ENCODE measurements around the gene ITPR2. TPM values are rescaled to one million over a fixed set of nuclear protein-coding genes. Genes with fewer than 3 reads are reported as not detected.
"Not testable (repeated sequence)": the region's sequence is repeated elsewhere in the genome, so short reads cannot be mapped to it uniquely, and the experiment has no call there.

ITPR2 gene
- total and polyA plus RNA-seq, 4 donors: 4.1 to 47.0 (median 26.5) TPM

DNA sequence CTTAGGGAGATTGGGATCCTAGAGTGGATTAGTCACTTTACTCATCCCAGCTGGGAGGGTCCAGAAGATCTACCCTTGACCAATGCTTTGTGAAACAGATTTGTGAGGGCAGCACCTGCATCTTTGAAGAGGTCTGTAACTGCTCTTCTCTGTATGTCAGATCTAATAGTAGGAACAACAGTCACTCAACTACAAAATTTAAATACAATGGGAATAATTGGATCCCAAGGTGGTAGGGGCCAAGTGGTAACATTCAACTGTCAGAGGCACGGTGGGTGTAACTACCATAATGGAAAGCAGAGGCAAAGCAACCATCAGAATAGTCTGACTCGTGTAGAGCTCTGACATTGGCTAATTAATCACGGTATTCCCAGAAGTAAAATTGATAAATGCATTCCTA lies 55.8 kb downstream of the ITPR2 start:
- Histone ChIP-seq H3K4me3 (no peak overlapping the region), H3K36me3 (ENCODE audit: control insufficient read depth in 4 of 4, insufficient read depth in 4 of 4, low read length in 4 of 4) (peaks cover 0 to 4% (median 0%) of the 10 kb centered on the region in 4 donors), H3K9ac (ENCODE audit: insufficient read depth in 1 of 2, low read length in 2 of 2) (no peak overlapping the region), H3K4me1 (ENCODE audit: control insufficient read depth in 5 of 5, insufficient read depth in 5 of 5, low read length in 5 of 5) (peaks cover 0 to 1% (median 0%) of the 10 kb centered on the region in 5 donors), H3K9me3 (ENCODE audit: control insufficient read depth in 4 of 4, insufficient read depth in 3 of 4, low read length in 3 of 4) (peaks cover 0 to 19% (median 9%) of the 10 kb centered on the region in 4 donors), H3K27me3 (ENCODE audit: control insufficient read depth in 3 of 3, insufficient read depth in 3 of 3, low read length in 2 of 3) (no peaks in the 10 kb centered on the region), H3K27ac (ENCODE audit: low read depth in 1 of 2, low read length in 1 of 2) (no peak overlapping the region)
- no peak for DNase-seq
- WGBS, 2 donors: 80 to 81% methylated on average over 3 of the region's 3 CpGs
- TF ChIP-seq, protein P1, sequence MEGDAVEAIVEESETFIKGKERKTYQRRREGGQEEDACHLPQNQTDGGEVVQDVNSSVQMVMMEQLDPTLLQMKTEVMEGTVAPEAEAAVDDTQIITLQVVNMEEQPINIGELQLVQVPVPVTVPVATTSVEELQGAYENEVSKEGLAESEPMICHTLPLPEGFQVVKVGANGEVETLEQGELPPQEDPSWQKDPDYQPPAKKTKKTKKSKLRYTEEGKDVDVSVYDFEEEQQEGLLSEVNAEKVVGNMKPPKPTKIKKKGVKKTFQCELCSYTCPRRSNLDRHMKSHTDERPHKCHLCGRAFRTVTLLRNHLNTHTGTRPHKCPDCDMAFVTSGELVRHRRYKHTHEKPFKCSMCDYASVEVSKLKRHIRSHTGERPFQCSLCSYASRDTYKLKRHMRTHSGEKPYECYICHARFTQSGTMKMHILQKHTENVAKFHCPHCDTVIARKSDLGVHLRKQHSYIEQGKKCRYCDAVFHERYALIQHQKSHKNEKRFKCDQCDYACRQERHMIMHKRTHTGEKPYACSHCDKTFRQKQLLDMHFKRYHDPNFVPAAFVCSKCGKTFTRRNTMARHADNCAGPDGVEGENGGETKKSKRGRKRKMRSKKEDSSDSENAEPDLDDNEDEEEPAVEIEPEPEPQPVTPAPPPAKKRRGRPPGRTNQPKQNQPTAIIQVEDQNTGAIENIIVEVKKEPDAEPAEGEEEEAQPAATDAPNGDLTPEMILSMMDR (IDR thresholded peaks at IDR 0.05; ENCODE audit: control extremely low read depth, extremely low read depth): no peak
- no peak for ATAC-seq (ENCODE audit: insufficient read depth, low FRiP score)

GRCh38 chr12:26775991-26776390 lies 57.0 kb downstream of the ITPR2 start:
- WGBS, 2 donors: 76 to 79% methylated on average over 3 of the region's 3 CpGs
- peaks cover 0 to 19% (median 9%) of the 10 kb centered on the region in 4 donors for H3K9me3 ChIP-seq (ENCODE audit: control insufficient read depth in 4 of 4, insufficient read depth in 3 of 4, low read length in 3 of 4)
- DNase-seq; H3K4me3 ChIP-seq; H3K4me1 ChIP-seq (ENCODE audit: control insufficient read depth in 5 of 5, insufficient read depth in 5 of 5, low read length in 5 of 5); H3K36me3 ChIP-seq (ENCODE audit: control insufficient read depth in 4 of 4, insufficient read depth in 4 of 4, low read length in 4 of 4); ATAC-seq (ENCODE audit: insufficient read depth, low FRiP score); H3K27ac ChIP-seq (ENCODE audit: low read depth in 1 of 2, low read length in 1 of 2); H3K9ac ChIP-seq (ENCODE audit: insufficient read depth in 1 of 2, low read length in 2 of 2); H3K27me3 ChIP-seq (ENCODE audit: control insufficient read depth in 3 of 3, insufficient read depth in 3 of 3, low read length in 2 of 3): not testable (repeated sequence)

GRCh38 chr12:26773313-26774104 lies 59.5 kb downstream of the ITPR2 start:
- no peak overlapping the region for H3K9ac ChIP-seq (ENCODE audit: insufficient read depth in 1 of 2, low read length in 2 of 2)
- H3K27me3 ChIP-seq (ENCODE audit: control insufficient read depth in 3 of 3, insufficient read depth in 3 of 3, low read length in 2 of 3): no peaks in the 10 kb centered on the region
- no peak overlapping the region for H3K27ac ChIP-seq (ENCODE audit: low read depth in 1 of 2, low read length in 1 of 2)
- DNase-seq: peak in 1 of 3 donors; percentile 11
- H3K9me3 ChIP-seq (ENCODE audit: control insufficient read depth in 4 of 4, insufficient read depth in 3 of 4, low read length in 3 of 4): peaks cover 0 to 19% (median 9%) of the 10 kb centered on the region in 4 donors
- peaks cover 0 to 6% (median 0%) of the 10 kb centered on the region in 5 donors for H3K4me1 ChIP-seq (ENCODE audit: control insufficient read depth in 5 of 5, insufficient read depth in 5 of 5, low read length in 5 of 5)
- H3K4me3 ChIP-seq: no peak overlapping the region
- peaks cover 0 to 4% (median 0%) of the 10 kb centered on the region in 4 donors for H3K36me3 ChIP-seq (ENCODE audit: control insufficient read depth in 4 of 4, insufficient read depth in 4 of 4, low read length in 4 of 4)
- no peak for ATAC-seq (ENCODE audit: insufficient read depth, low FRiP score)
- 74 to 80% methylated on average over 3 of the region's 3 CpGs for WGBS, 2 donors
- TF ChIP-seq, protein P1 (IDR thresholded peaks at IDR 0.05; ENCODE audit: control extremely low read depth, extremely low read depth): no peak

GRCh38 chr12:26771861-26772260 lies 61.1 kb downstream of the ITPR2 start:
- Histone ChIP-seq H3K4me1 (ENCODE audit: control insufficient read depth in 5 of 5, insufficient read depth in 5 of 5, low read length in 5 of 5) (peaks cover 0 to 6% (median 0%) of the 10 kb centered on the region in 5 donors), H3K27me3 (ENCODE audit: control insufficient read depth in 3 of 3, insufficient read depth in 3 of 3, low read length in 2 of 3) (no peaks in the 10 kb centered on the region), H3K9me3 (ENCODE audit: control insufficient read depth in 4 of 4, insufficient read depth in 3 of 4, low read length in 3 of 4) (peaks cover 0 to 5% (median 1%) of the 10 kb centered on the region in 4 donors), H3K36me3 (ENCODE audit: control insufficient read depth in 4 of 4, insufficient read depth in 4 of 4, low read length in 4 of 4) (no peaks in the 10 kb centered on the region), H3K4me3 (no peak overlapping the region), H3K27ac (ENCODE audit: low read depth in 1 of 2, low read length in 1 of 2) (no peak overlapping the region), H3K9ac (ENCODE audit: insufficient read depth in 1 of 2, low read length in 2 of 2) (no peak overlapping the region)
- ATAC-seq (ENCODE audit: insufficient read depth, low FRiP score) (no peak), DNase-seq (no peak)
- TF ChIP-seq, protein P1 (IDR thresholded peaks at IDR 0.05; ENCODE audit: control extremely low read depth, extremely low read depth): no peak
- WGBS, 2 donors: 93 to 98% methylated on average over 4 of the region's 4 CpGs
